NCI-H1417 treated with DMSO at 0.1 percent for 48 hours (cell line): ENCODE measurements around the gene LRGUK.
"Not testable (repeated sequence)": the region's sequence is repeated elsewhere in the genome, so short reads cannot be mapped to it uniquely, and the experiment has no call there.

ENCODE experiments used
- DNase-seq: peaks from one replicate; lab custom pipeline; 2025; lab: John Stamatoyannopoulos, UW

The LRGUK gene

GRCh38 chr7:134186027-134186426, 58.9 kb downstream of the LRGUK start:
- no peak for DNase-seq

DNA sequence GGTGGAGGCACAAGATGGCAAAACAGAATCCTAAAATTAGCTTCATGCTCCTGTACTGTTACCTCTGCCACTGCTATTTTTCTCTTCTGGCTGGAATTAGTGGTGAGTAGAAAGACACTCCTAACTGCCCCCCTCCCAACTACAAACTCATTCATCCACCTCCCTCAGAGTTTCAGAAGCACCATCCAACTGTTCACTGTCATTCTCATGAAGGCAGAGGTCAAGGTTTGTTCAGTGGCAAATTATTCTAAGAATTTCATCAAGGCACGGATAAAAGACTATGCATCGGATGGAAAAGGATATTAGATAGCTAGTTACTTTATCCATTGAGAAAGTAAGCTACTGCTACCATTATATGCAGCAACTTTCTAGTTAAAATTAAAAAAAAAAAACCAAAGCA, 59.7 kb downstream of the LRGUK start:
- DNase-seq, result no peak

DNA sequence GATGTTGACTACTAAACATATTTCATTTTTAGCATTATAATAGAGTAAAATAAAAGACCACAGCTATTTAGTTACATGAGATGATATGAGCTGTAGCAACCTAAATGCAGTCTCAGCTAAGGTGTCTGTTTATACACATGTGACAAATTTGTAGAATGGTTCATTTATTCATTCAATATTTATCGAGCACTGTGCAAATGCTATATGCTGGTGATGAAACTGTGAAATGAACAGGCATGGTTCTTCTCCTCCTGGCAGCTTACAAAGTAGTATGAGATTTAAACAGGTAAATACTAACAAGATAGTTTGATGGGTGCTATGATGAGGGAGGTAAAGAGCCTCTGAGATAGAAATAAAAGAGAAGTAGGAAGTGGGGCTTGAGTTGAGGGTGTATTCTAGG, 60.8 kb downstream of the LRGUK start:
- no peak for DNase-seq

- DNase-seq, result no peak
Observed at GRCh38 chr7:134188311-134188710, 61.2 kb downstream of the LRGUK start.

GRCh38 chr7:134189559-134189958, 62.4 kb downstream of the LRGUK start:
- no peak for DNase-seq

- no peak for DNase-seq
Observed at GRCh38 chr7:134191876-134192275, 64.7 kb downstream of the LRGUK start.

DNA sequence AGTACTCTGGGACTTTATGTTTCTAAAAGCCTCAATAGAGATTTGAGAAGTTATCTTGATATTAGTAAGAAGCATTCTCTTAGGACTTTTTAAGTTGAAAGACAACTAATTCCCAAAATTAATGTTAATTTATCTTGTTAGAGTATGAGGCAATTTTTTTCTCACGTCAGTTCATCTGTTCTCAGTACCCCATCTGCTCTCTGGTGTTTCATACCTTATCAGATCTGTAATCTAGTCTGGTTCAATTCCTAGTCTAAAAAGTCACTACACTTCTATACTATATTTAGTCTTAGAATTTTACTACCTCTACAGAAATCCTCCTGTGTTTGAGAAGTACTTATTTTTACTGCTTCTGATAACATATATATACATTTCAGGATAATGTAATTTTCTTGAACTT, 66.1 kb downstream of the LRGUK start:
- DNase-seq, result no peak

- DNase-seq, result no peak
Observed at GRCh38 chr7:134195252-134195651, 68.1 kb downstream of the LRGUK start.

GRCh38 chr7:134196439-134196838, 69.3 kb downstream of the LRGUK start:
- DNase-seq, result no peak

- DNase-seq, result no peak
Observed at GRCh38 chr7:134197345-134197744, 70.2 kb downstream of the LRGUK start.

- DNase-seq, result no peak
Observed at GRCh38 chr7:134200970-134201369, 73.8 kb downstream of the LRGUK start.

DNA sequence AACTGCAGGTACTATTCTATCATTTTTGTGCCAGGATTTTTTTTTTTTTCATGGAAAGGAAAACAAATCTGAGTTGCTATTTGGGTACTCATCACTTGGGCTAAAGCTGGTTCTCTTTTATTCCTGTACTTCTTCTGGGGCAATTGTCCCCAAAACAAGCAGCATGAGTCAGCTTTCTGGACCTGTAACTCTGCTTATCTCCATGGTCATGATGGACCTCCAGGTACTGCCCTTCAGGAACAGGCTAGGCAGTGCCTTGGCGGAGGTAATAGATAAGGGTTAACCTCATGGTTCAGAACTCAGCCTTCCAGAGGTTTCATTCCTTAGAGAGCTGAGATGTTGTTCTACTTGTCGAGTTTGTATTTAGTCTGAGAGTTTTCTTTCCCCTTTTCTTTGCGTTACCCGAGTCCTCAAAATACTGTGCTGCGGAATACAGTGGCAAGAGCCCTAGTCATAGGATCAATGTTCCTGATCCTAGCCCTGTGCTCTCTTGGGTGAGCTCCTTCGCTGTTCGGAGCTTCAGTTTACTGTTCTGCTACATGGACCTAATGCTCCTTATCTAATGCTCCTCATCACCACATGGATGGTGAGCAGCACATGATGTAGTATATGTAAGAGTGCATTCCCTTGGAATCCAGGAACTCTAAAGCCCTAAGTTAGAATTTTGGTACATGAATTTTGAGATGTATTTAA, 74.6 kb downstream of the LRGUK start:
- DNase-seq, result no peak

DNA sequence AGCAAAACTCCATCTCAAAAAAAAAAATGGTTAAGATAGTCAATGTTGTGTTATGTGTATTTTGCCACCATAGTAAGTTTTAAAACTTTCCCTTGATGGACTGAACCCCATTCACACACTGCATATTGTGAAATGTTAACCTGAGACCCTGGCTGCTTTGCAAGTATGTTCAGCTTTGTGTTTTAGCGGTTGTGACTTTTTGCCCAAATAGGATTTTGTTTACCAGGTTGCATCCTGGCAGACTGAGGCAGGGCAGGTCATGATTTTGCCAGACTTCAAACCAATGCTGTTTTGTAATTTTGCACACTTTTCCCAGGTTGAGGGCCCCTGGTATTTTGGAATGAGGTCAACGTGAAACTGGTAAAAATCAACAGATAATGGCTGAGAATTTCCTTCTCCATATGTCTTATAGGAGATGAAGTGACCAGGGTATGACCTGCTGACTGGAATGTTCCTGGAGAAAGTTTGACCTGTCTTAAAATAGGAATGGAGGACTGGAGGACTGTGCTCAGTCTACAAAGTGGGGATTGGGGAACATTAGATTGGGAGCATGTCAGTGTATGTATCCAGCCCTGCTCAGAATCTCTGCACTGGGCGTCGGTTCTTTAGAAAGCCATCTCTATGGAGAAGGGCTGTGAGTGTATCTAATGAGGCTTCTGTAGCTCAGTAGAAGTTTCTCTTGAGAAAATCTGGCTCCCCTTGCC, 76.2 kb downstream of the LRGUK start:
- DNase-seq, result no peak

GRCh38 chr7:134209322-134210015, 82.3 kb downstream of the LRGUK start:
- no peak for DNase-seq

- DNase-seq, result no peak
Observed at GRCh38 chr7:134210227-134210626, 83.1 kb downstream of the LRGUK start.

GRCh38 chr7:134210976-134211663, 84.0 kb downstream of the LRGUK start:
- no peak for DNase-seq

DNA sequence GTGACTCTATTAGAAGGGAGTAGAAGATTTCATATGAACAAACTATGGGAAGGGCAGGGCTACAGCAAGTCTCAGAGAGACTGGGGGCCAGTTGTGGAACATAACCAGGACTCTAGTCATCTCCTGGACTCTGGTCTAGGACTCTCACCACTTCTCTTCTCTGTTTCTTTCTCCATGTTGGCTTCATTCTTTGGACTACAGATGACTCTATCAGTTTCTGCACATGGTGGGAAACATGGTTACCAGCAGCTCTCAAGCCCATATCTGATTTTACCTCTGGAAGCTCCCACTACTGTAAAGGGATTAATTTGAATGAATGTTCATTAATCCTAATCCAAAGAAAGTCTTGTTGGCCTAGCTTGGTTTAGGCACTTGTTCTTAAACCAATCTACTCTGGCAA, 84.7 kb downstream of the LRGUK start:
- DNase-seq, result no peak

DNA sequence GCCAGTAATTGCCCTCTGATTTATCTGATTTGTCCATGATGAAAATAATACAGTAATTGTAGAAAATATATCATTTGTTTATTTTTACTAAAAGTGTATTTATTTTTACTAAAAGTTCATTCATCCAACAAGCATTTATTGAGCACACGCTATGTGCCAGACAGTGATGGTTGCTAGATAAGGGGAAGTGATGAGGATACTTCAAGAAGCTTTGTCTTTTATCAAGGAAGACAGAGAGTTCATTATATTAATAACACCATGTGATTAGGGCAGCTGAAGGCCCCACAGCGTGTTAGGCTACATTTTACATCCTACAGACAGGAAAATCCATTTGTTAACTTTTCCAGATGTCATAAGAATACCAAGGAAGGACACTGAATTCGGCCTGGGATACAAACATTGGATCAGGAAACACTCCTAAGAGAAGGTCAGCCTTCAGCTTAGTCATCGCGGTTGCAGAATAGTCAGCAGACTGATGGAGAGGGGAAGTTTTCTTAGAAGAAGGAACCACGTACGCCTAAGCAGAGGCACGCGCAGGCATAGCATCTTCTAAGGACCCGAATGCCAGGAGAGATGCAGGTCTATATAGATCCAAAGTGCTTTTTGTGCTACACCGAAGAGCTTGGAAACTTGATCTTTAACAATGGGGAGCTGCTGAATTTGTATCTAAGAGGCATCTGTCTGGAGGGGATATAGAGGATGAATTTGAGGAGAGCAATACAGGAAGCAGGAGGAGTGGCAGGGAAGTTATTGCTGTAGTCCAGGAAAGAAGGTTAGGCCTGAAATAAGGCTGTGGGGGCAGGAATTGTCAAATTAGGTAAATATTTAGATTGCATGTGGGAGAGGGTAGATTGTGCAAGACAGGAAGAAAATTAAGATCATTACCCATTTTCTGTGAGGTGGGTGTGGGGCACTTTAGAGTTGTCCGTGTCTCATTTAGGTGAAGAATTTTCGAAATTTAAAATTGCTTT, 85.7 kb downstream of the LRGUK start:
- no peak for DNase-seq

- no peak for DNase-seq
Observed at GRCh38 chr7:134220236-134220635, 93.1 kb downstream of the LRGUK start.

DNA sequence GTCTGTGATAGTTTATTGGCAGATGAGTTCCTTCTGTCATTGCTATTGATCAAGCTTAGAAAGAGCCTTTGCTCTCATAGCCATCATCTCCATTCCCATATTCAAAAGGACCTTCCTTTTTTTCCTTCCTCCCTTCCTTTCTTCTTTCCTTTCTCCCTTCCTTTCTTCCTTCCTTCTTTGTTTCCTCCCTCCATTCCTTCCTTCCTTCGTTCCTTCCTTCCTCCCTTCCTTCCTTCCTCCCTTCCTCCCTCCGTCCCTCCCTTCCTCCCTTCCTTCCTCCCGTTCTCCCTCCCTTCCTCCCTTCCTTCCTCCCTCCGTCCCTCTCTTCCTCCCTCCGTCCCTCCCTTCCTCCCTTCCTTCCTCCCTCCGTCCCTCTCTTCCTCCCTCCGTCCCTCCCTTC, 104.2 kb downstream of the LRGUK start:
- DNase-seq, result not testable (repeated sequence)

DNA sequence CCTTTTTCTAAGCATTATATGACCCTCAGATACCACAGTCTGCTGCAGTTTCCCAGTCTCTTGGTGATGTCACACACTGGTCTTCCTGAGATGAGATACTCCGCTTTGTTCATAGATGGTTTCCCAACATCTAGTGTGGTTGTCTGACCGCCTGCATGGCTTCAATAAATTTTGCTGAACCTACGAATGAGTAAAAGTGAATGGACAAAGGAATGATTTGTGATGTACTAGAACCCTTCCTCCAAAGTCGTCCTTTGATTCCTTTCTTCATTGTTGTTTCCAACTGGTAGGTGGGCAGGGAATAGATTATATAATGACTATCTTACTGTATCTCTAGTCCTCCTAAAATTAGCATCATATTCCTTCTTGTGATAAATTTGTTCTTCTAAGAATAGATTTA, 107.1 kb downstream of the LRGUK start:
- no peak for DNase-seq
